HG03460 (cell line): ENCODE results near the gene PRDM13.
"Not testable (repeated sequence)": the region's sequence is repeated elsewhere in the genome, so short reads cannot be mapped to it uniquely, and the experiment has no call there.

ENCODE experiments used
- ATAC-seq: cut with Tn5 transposase; IDR thresholded peaks from one replicate; pipeline ENCODE4 v1.9.1; 2021; ENCODE audit not compliant: unreplicated experiment

Gene PRDM13

GRCh38 chr6:99606656-99607415 is at the start of gene PRDM13:
Gene PRDM13 (plus strand): TSS chr6:99606833. CDS start chr6:99607035, 202 bp downstream.
- no peak for ATAC-seq

DNA sequence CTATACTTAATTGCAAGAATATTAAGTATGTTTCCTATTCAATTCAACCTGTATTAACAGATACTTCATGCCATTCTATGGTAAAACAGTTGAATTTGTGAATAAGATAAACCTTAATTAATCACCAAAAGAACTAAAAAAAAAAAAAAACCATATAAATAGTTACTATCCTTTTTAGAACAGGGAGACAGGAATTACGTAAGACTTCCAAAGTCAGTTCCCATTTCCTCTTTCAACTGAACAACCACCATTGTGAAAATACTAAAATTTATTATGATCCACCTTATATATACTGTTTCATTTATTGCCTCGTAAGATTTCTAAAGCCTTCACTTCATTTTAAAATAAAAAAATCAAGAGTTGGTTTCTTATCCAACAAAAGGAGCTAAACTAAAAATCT is 47.6 kb upstream of the PRDM13 start:
- no peak for ATAC-seq

- ATAC-seq, result no peak
Measured at GRCh38 chr6:99560668-99561067, 46.0 kb upstream of the PRDM13 start.

- ATAC-seq, result no peak
Measured at GRCh38 chr6:99563056-99563723, 43.4 kb upstream of the PRDM13 start.

- ATAC-seq, result peak; percentile 98
Measured at GRCh38 chr6:99568103-99568933, 38.3 kb upstream of the PRDM13 start, which contains the start of gene CCNC. Gene CCNC (minus strand): TSS chr6:99568660. CDS start chr6:99568527, 133 bp downstream.

DNA sequence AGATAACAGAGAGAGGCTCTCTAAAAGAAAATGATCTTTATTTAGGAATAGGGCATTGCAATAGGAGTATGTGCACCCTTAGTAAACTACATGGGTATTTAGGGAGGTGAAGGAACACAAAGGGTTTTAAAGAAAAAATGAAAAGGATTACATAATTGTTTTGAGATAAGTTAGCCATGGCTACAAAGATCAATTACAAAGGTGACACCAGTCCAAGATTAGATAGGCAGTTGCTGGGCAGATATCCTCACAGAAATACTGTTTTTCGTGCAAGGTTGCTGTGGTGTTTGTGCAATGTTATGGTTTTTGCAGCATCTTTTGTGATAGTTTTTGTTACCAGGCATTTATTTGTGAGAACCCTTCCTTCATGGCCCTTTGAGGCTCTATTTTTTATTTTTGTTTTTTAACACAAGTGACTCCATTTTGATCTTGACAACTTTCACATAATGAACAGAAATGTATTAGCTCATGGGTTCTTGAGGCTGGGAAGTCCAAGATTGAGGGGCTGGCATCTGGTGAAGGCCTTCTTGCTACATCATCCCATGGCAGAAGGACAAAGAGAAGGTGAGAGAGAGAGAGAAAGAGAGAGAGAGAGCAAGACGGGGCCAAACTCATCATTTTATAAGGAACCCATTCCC is 32.5 kb upstream of the PRDM13 start:
- no peak for ATAC-seq

- no peak for ATAC-seq
Measured at GRCh38 chr6:99575544-99576227, 30.9 kb upstream of the PRDM13 start.

- ATAC-seq, result no peak
Measured at GRCh38 chr6:99579781-99580180, 26.9 kb upstream of the PRDM13 start.

DNA sequence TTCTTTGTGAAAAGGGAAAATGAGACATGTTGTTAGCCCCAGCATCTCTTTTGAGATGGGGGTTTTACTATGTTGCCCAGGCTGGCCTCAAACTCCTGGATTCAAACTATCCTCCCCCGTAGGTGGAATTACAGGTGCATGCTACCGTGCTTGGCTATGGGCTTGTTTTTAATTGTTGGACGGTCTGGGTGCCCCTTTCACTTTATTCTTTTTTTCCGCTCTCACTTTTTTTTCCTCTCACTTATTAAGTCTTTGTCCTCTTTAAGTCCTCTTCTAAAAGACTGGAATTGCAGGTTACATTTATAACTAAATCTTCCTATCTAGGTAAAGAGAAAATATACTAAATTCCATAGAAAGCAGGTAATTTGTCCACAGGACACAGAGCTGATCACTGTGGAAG is 18.8 kb upstream of the PRDM13 start:
- ATAC-seq, result no peak

GRCh38 chr6:99588618-99589289 is 17.9 kb upstream of the PRDM13 start:
- peak; percentile 97 for ATAC-seq

DNA sequence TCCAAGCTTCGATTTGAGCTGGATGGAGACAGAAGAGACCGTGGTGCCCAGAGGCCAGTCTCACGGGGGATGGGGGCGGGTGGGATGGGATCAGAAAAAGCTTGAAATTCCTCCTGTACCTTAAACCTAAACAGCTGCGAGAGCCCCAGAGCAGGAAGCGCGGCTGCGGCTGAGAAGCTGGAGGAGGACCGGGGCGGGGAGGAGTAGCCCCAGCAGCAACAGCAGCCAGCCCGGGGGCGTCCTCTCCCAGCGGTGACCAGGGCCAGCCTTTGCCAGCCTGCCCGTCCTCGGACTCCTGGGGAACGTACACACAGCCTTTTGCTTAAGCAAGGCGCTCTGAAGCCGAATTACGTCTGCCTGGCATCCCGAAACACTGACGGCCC is 17.4 kb upstream of the PRDM13 start:
- ATAC-seq, result peak; percentile 34

- no peak for ATAC-seq
Measured at GRCh38 chr6:99589907-99590493, 16.6 kb upstream of the PRDM13 start.

GRCh38 chr6:99590728-99591672 is 15.6 kb upstream of the PRDM13 start:
- ATAC-seq, result no peak

GRCh38 chr6:99591673-99592364 is 14.8 kb upstream of the PRDM13 start:
- ATAC-seq, result no peak

DNA sequence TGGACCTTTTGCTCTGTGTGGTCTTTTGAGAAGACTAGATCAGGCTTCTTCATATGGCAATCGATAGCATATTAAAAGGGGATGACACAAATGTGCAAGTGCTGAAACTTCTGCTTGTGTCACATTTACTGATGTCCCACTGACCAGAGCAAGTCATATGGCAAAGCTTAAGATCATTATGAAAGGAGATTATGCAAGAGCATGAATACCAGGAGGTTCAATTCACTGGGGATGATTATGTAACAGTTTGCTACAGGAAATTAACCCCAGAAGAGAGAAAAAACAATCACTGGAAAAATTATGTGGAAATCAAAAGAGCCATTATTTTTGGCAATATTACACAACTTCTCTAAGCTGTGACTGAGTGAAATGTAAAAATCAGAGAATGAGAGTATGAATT is 13.7 kb upstream of the PRDM13 start:
- no peak for ATAC-seq

GRCh38 chr6:99594696-99595095 is 11.9 kb upstream of the PRDM13 start:
- not testable (repeated sequence) for ATAC-seq

DNA sequence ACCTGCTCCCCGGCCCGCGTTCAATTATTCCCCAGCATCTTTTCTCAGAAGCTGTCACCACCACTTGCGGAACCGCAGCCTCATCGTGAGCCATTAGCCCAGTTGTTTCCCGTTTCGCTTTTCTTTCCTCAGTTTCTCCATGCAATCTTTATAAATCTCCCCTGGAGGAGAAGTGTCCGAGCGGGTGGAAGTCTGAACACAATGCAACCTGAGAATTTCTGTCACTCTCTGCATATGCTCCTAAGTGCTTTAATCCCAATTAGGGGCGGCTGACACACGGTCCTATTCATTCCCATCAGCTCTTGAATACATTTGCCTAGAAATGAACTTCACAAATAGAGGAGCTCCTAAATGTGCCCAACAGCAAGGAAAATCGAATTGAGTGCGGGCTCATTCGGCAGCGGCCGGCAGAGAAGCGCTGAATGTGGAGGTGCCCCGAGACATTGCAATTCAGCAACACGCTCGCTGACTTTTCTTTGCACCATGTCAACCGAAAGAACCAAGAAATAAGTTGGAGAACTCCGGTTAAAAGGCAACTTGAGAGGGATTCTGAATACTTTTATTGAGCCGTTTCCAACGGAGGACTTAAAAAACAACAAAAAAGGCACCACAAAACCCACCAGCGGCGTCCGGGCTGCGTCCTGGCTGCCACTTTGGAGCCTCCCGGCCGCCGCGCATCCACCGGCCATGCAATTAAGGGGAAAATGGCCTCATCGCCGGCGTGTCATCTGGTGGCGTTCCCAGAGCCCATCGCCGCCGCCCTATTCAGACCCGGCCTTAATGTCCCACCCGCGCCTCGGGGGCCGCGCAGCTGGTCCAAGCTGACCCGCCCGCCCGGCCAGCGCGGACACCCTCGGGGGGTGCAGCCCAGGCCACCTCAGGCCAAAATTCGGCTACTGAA is 3.9 kb upstream of the PRDM13 start:
- ATAC-seq, result no peak
